Lung (tissue), 13 donors: ENCODE measurements around the gene RDH11. TPM values are rescaled to one million over a fixed set of nuclear protein-coding genes. Genes with fewer than 3 reads are reported as not detected.

Experiments used
- ATAC-seq: fragments of 200-7000 bp; cut with Tn5 transposase; one replicate; pipeline ENCODE4 v1.9.1; 2020; ENCODE audit warnings: moderate number of reproducible peaks; ENCODE audit not compliant: insufficient read depth, low FRiP score
- DNase-seq, 3 donors: peaks; one replicate each; pipeline ENCODE4 v3.0.0-alpha.2; 2013 to 2017
- H3K27ac ChIP-seq, 2 donors: one replicate each; pipeline ENCODE4 v1.5.1; 2013; ENCODE audit warnings: mild to moderate bottlenecking in 2 of 2, moderate library complexity in 2 of 2, control low read depth in 1 of 2, inconsistent platforms in 1 of 2, low read depth in 1 of 2, low read length in 1 of 2
- H3K27me3 ChIP-seq, 3 donors: one replicate each; pipeline ENCODE4 v1.5.1; 2013; ENCODE audit warnings: low read length in 2 of 3; ENCODE audit not compliant: control insufficient read depth in 3 of 3, insufficient read depth in 3 of 3
- H3K36me3 ChIP-seq, 4 donors: one replicate each; pipeline ENCODE4 v1.5.1; 2013; ENCODE audit warnings: low read length in 4 of 4, mild to moderate bottlenecking in 1 of 4, moderate library complexity in 1 of 4; ENCODE audit not compliant: control insufficient read depth in 4 of 4, insufficient read depth in 4 of 4
- H3K4me1 ChIP-seq, 5 donors: one replicate each; pipeline ENCODE4 v1.5.1; 2013; ENCODE audit warnings: low read length in 5 of 5, mild to moderate bottlenecking in 2 of 5, moderate library complexity in 1 of 5; ENCODE audit not compliant: control insufficient read depth in 5 of 5, insufficient read depth in 5 of 5
- H3K4me3 ChIP-seq: one replicate; pipeline ENCODE4 v1.5.1; 2013; ENCODE audit warnings: mild to moderate bottlenecking, control low read depth, moderate library complexity
- H3K9ac ChIP-seq, 2 donors: one replicate each; pipeline ENCODE4 v1.5.1; 2013; ENCODE audit warnings: low read length in 2 of 2, control low read depth in 1 of 2; ENCODE audit not compliant: insufficient read depth in 1 of 2
- H3K9me3 ChIP-seq, 4 donors: one replicate each; pipeline ENCODE4 v1.5.1; 2013; ENCODE audit warnings: low read length in 3 of 4, mild to moderate bottlenecking in 1 of 4, moderate library complexity in 1 of 4; ENCODE audit not compliant: control insufficient read depth in 4 of 4, insufficient read depth in 3 of 4
- CTCF ChIP-seq: IDR thresholded peaks from 2 replicates; pipeline ENCODE4 v1.5.1; 2012; ENCODE audit warnings: mild to moderate bottlenecking; ENCODE audit errors: control extremely low read depth, extremely low read depth
- WGBS, 2 donors: extraction: QIAGEN DNeasy Blood & Tissue Kit; methylation state at CpG; one replicate each; pipeline ENCODE4 v1.1.7; 2013; 5-methylcytosine and 5-hydroxymethylcytosine counted together
- polyA plus RNA-seq, 2 donors: library from polyadenylated mRNA; stranded (reverse); fragments of 200-250 nt; gene quantifications; one replicate each; pipeline ENCODE4 v1.2.1, GENCODE V29; 2013
- small RNA-seq: library from RNA; depleted of rRNA; stranded (forward); fragments of <200 nt; gene quantifications from one replicate; pipeline ENCODE3, GENCODE V24; 2014; ENCODE audit warnings: low replicate concordance
- total RNA-seq, 2 donors: library from RNA; depleted of rRNA in 1 of 2; stranded (reverse); fragments of >200 nt in 1 of 2; gene quantifications; one replicate each; pipeline ENCODE4 v1.2.1, GENCODE V29; 2014 to 2021
- donor health status: control.
- donor health status: control.
- donor health status: Bipolar disorder and iron deficiency.
- donor health status: healthy.
- donor health status: DM: yes; HTN: yes; CAD: no.

Gene RDH11
- total and polyA plus RNA-seq, 4 donors: 42.0 to 80.3 (median 67.0) TPM

DNA sequence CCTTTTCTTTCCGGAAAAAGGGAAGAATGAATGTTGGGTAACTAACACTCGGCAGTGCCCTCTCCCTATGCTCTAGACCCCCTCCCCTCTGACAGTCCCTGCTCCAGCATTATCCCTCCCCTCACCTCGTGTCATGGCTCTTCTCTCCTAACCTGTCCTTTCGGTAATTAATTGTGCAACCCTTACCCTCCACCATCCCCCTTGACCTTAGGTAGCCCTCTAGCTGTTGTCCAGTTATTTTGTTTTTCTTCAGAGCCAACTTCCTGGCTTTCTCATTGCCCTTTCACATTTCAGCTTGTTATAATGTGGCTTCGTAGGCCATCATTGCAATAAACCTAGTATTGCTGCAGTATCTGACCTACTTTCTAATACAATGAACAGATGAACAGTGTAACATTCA, 64.6 kb downstream of the RDH11 start:
- WGBS, 2 donors: 74 to 75% methylated on average over 5 of the region's 5 CpGs
- no peaks in the 10 kb centered on the region for H3K36me3 ChIP-seq
- H3K27me3 ChIP-seq: no peaks in the 10 kb centered on the region
- H3K9ac ChIP-seq: no peak overlapping the region
- H3K4me1 ChIP-seq: peaks cover 0 to 2% (median 0%) of the 10 kb centered on the region in 5 donors
- DNase-seq (no peak), ATAC-seq (no peak)
- no peak for TF ChIP-seq CTCF
- no peaks in the 10 kb centered on the region for H3K9me3 ChIP-seq
- no peak overlapping the region for H3K27ac ChIP-seq
- H3K4me3 ChIP-seq: no peak overlapping the region

DNA sequence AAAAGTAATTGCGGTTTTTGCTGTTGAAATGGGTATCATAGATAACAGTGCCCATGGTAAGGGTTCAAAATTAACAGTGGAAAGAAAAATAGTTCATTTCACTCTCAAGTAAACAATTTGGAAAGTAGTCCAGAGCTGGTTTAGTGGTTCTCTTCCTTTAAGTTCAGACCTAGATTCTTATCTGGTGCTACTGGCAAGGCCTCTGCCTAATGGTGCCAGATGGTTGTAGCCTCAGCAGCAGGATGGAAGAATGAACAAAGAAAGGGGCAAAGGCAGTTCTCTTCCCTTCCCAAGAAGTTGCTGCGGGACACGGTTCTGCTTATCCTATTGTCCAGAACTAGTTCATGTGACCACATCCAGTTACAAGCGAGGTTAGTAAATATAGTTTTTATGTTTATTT, 65.4 kb downstream of the RDH11 start:
- H3K4me3 ChIP-seq: no peak overlapping the region
- DNase-seq (no peak), ATAC-seq (no peak)
- no peaks in the 10 kb centered on the region for H3K9me3 ChIP-seq
- 88 to 93% methylated on average over 4 of the region's 4 CpGs for WGBS, 2 donors
- no peaks in the 10 kb centered on the region for H3K36me3 ChIP-seq
- H3K27ac ChIP-seq: no peak overlapping the region
- no peaks in the 10 kb centered on the region for H3K27me3 ChIP-seq
- no peak overlapping the region for H3K9ac ChIP-seq
- TF ChIP-seq CTCF: no peak
- H3K4me1 ChIP-seq: peaks cover 0 to 2% (median 0%) of the 10 kb centered on the region in 5 donors

GRCh38 chr14:67627519-67627918, 68.0 kb downstream of the RDH11 start:
- no peaks in the 10 kb centered on the region for H3K9me3 ChIP-seq
- H3K27me3 ChIP-seq: no peaks in the 10 kb centered on the region
- no peak overlapping the region for H3K27ac ChIP-seq
- TF ChIP-seq CTCF: no peak
- DNase-seq: no peak
- ATAC-seq: no peak
- H3K36me3 ChIP-seq: no peaks in the 10 kb centered on the region
- no peak overlapping the region for H3K4me3 ChIP-seq
- H3K4me1 ChIP-seq: peaks cover 0 to 2% (median 0%) of the 10 kb centered on the region in 5 donors
- H3K9ac ChIP-seq: no peak overlapping the region

Small RNA genes within 50 kb of the gene (small RNA-seq; reads per million reads assigned to genes)
- gene AL049779.3 (not detected), gene RN7SL369P (not detected), gene RNA5SP386 (not detected)

Other genes starting within 250 kb of the RDH11 start
- 1 to 10 TPM; 1.5 to 4.5 TPM for gene TMEM229B, start 207.0 kb downstream of the RDH11 start, total RNA-seq
- 1 to 10 TPM; 1.5 to 3.5 TPM for gene TMEM229B, start 207.0 kb downstream of the RDH11 start, polyA plus RNA-seq
- gene PLEKHH1, start 162.5 kb downstream of the RDH11 start, total RNA-seq: 1 to 10 TPM; 2.9 to 9.3 TPM
- gene PLEKHH1, start 162.5 kb downstream of the RDH11 start, polyA plus RNA-seq: 1 to 10 TPM in 1 of 2 donors, under 1 TPM in 1; 0.80 to 2.9 TPM
- gene PIGH, start 95.5 kb downstream of the RDH11 start, total RNA-seq: 10 to 100 TPM; 20.6 to 22.3 TPM
- gene PIGH, start 95.5 kb downstream of the RDH11 start, polyA plus RNA-seq: 10 to 100 TPM; 21.9 to 29.5 TPM
- gene ARG2, start 75.8 kb downstream of the RDH11 start, total RNA-seq: 1 to 10 TPM; 1.1 to 5.9 TPM
- gene ARG2, start 75.8 kb downstream of the RDH11 start, polyA plus RNA-seq: 1 to 10 TPM; 4.5 to 5.5 TPM
- 100 to 1,000 TPM in 1 of 2 donors, 10 to 100 TPM in 1; 43.9 to 105 TPM for gene VTI1B, start 21.1 kb downstream of the RDH11 start, total RNA-seq
- 10 to 100 TPM; 48.4 to 86.6 TPM for gene VTI1B, start 21.1 kb downstream of the RDH11 start, polyA plus RNA-seq
- gene RDH12, start 6.1 kb upstream of the RDH11 start, total RNA-seq: under 1 TPM in 1 of 2 donors, not detected in 1; 0.25 TPM
- under 1 TPM; 0.06 to 0.22 TPM for gene RDH12, start 6.1 kb upstream of the RDH11 start, polyA plus RNA-seq
- 10 to 100 TPM; 35.0 to 50.6 TPM for gene ZFYVE26, start 120.8 kb upstream of the RDH11 start, total RNA-seq
- 1 to 10 TPM; 6.8 to 9.0 TPM for gene ZFYVE26, start 120.8 kb upstream of the RDH11 start, polyA plus RNA-seq
- 10 to 100 TPM; 16.6 to 95.0 TPM for gene RAD51B, start 124.0 kb upstream of the RDH11 start, total RNA-seq
- 1 to 10 TPM; 2.5 to 2.7 TPM for gene RAD51B, start 124.0 kb upstream of the RDH11 start, polyA plus RNA-seq